NCI-H748 (cell line): ENCODE measurements around the gene KIAA1217.
"Not testable (repeated sequence)": the region's sequence is repeated elsewhere in the genome, so short reads cannot be mapped to it uniquely, and the experiment has no call there.

Source experiments
- DNase-seq: peaks from one replicate; lab custom pipeline; 2025; ENCODE audit not compliant: unreplicated experiment; lab: John Stamatoyannopoulos, UW

Gene KIAA1217

DNA sequence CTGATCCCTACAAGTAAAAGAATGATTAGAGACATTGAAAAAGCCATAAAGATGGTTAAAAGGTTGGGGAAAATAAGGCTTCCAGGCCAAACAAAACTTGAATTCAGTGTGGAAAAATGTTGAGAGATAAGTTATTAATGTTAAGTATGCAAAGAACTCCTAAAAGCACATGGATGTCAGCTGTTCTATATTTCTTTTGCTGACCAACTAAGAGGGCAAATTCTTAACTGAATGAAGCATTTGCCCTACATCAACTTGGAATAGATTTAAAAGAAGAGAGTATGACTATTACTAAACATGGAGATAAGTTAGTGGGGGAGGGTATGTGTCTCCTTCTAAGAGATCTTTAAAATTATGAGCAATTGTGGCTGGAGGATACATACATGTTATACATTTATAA, 124.8 kb downstream of the KIAA1217 start:
- DNase-seq, result no peak

GRCh38 chr10:24334279-24334939, 125.5 kb downstream of the KIAA1217 start:
- DNase-seq, result no peak

DNA sequence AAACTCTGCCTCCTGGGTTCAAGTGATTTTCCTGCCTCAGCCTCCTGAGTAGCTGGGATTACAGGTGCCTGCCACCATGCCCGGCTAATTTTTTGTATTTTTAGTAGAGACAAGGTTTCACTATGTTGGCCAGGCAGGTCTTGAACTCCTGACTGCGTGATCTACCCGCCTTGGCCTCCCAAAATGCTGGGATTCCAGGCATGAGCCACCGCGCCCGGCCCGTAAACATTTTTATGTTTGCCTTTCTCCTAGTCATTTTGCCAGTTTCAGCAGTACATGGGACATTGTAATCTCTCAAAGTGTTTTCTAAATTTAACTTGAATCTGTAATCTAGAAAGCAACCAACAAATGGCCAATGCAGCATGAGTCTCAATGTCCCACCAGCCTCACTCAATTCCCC, 128.8 kb downstream of the KIAA1217 start:
- DNase-seq, result not testable (repeated sequence)

DNA sequence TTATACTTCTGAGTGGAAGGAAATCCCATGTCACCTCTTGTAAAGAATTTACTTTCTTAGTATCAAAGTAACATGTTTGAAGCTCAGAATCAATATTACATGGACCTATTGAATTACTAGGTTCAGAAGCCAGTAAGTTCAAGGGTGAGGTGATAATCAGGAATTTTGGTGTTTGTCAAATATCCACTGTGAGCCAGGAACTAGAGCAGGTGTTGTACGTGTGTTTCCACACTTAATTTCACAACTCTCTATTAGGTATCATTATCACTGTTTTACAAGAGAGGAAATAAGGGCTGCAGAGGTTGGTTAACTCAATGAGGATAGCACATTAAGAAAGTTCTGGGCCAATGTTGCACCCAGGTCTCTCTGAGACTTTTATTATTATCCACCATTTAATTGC, 130.4 kb downstream of the KIAA1217 start:
- no peak for DNase-seq

DNA sequence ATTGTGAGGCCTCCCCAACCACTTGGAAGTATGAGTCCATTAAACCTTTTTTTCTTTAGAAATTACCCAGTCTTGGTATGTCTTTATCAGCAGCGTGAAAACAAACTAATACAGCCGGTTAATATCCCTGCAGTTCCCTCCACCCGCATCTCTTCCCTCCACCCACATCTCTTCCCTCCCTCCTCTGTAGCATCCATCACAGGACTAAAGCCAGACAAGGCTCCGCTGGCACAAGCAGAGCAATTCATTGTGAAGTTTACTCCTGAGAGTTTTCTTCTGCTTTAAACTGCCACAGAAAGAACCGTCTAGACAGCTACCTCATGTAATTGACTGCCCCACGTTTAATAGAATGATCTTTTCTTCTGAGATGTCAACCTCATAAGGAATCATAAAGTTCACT, 131.5 kb downstream of the KIAA1217 start:
- DNase-seq, result no peak

DNA sequence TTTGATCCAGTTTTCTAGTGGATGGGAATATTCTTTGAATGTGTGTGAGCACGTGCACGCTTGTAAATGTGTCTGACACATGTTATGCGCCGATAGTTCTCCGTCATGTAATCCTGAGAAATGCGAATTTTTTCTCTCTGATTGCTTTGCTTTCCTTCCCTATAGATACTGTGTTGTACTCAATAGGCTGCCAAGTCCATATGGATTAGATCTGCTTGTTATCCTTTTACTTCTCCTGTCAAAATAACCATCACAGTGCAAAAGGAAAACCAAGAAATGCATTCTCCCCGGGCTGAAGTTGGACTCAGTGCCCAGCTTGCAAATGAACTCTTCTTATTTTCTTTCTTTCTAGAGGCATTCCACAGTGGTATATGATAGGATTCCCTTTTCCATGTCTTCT, 131.9 kb downstream of the KIAA1217 start:
- no peak for DNase-seq

DNA sequence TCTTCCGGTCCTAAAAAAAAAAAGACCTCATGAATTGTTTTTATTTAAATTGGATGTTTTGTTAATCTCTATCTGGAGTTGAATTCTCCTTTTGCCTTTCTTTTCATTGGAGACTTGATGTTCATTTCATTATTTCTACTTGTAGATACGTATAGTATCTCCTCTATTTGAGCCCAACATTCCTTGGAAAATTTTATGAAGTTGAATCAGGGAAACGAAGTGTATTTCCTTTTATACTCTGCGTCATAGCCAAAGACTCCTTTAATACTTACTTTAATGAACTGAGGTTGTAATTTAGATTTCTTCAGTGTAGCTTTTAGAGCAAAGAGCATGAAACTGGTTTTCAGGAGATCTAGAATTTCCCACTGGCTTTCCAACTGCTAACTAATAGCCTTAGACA, 132.4 kb downstream of the KIAA1217 start:
- DNase-seq, result no peak

DNA sequence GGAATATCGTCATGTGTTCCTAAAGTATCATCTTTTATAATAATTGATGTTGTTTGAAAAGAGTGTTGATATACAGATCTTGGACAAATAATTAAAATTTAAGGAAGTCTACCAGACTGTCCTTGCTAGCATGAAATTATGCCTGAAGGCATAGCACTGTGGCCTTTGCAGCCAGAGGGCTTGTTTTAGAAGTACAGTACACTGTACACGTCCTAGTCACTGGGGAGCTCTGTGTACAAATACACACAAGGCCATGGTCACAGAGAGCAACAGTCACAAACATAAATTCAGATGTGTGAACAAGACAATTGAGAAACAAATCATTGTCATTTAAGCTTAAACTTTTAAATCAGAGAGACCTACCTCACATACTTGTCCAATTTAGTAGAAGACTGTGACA, 133.0 kb downstream of the KIAA1217 start:
- DNase-seq, result no peak

GRCh38 chr10:24343686-24344085, 134.7 kb downstream of the KIAA1217 start:
- no peak for DNase-seq

DNA sequence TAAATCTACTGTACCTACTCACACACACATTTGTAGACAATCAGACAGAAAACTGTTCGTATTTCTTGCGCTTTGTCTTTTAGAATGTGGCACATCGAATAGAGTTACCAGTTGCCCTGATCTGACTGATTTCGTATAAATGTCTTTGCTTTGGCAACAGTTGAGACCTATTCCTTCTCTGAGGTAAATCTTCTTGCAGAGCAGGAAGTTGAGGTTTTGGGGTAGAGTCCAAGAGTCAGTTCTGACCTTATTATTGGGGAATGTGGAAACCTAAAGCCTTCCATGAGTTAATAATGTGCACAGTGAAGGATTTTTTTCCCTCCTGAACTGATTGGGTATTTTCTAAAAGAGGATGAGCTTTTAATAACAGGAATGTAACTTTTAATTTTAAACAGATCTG, 135.3 kb downstream of the KIAA1217 start:
- no peak for DNase-seq

- no peak for DNase-seq
Measured at GRCh38 chr10:24344695-24345463, 135.9 kb downstream of the KIAA1217 start.

GRCh38 chr10:24346877-24347519, 138.1 kb downstream of the KIAA1217 start:
- no peak for DNase-seq

- DNase-seq, result no peak
Measured at GRCh38 chr10:24349379-24350001, 140.6 kb downstream of the KIAA1217 start.

GRCh38 chr10:24350070-24350921, 141.4 kb downstream of the KIAA1217 start:
- no peak for DNase-seq

DNA sequence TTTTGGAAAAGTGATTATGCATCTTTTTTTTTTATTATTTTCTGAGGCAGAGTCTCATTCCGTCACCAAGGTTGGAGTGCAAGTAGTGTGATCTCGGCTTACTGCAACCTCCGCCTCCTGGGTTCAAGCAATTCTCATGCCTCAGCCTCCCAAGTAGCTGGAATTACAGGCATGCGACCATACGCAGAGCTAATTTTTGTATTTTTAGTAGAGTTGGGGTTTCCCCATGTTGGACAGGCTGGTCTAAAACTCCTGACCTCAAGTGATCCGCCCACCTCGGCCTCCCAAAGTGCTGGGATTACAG, 141.9 kb downstream of the KIAA1217 start:
- not testable (repeated sequence) for DNase-seq

DNA sequence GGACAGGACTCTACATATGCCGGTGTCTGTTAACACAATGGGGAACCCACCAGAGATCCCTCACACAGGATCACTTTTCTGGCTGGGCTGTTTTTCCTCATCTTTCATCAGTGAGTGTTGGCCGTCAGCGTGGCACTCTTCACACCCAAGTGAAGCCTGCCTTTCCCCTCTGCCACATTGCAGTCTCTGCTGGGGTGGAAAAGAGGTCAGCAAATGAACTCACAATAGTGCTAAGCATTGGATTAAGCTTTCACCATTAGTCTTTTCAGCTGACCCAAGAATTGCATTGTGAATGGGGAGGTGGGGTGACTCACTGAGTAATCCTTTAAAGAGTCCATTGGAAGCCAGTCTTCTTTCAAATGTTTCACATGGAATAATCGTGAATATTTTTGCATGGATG, 143.0 kb downstream of the KIAA1217 start:
- DNase-seq, result no peak

DNA sequence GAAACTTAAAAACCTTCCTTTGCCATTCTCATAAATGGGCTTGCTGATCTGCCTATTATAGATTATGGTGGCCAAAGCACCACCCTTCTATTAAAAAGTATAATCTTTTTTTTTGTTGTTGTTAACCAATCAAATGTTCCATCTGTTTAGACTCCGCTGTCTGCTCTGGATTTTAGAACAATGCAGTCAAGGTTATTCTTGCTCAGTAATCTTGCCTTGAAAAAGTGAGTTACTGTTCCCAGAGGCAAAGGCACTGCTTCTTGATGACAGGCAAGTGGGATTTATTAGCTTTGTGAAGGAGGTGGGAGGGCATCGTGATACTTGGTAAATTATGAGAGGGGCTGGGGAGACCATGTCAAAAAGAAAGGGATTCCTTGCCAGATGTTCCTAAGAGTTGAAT, 143.5 kb downstream of the KIAA1217 start:
- DNase-seq, result no peak

- no peak for DNase-seq
Measured at GRCh38 chr10:24353319-24353718, 144.4 kb downstream of the KIAA1217 start.

- no peak for DNase-seq
Measured at GRCh38 chr10:24355056-24355688, 146.2 kb downstream of the KIAA1217 start.

GRCh38 chr10:24357344-24358004, 148.5 kb downstream of the KIAA1217 start:
- DNase-seq, result no peak
